IMR-90 (cell line): ENCODE measurements around the gene KLF1. TPM values are rescaled to one million over a fixed set of nuclear protein-coding genes. Genes with fewer than 3 reads are reported as not detected.

Experiments used
- ATAC-seq: fragments of 200-7000 bp; cut with Tn5 transposase; 2 replicates; pipeline ENCODE4 v1.9.1; 2020; ENCODE audit warnings: low read depth, mild to moderate bottlenecking, moderate library complexity
- Bru-seq: library from RNA; stranded (reverse); fragments of 400-500 nt; gene quantifications from one replicate; lab custom pipeline; 2021; lab: Mats Ljungman, UMichigan
- BruChase-seq, 2 experiments: library from RNA; stranded (reverse); fragments of 400-500 nt; gene quantifications; one replicate each; lab custom pipeline; 2021; lab: Mats Ljungman, UMichigan
- BruUV-seq: library from RNA; stranded (reverse); fragments of 400-500 nt; replicated peaks from 2 replicates; lab custom pipeline; 2021; lab: Mats Ljungman, UMichigan
- CTCF ChIA-PET: fragments of 300-600 bp; formaldehyde crosslinking; extraction: SDS; loops from one replicate; lab custom pipeline; 2021; ENCODE audit warnings: antibody characterized with exemption; lab: Yijun Ruan, JAX
- POLR2A ChIA-PET: fragments of 300-600 bp; sonication (Branson Sonifier 250); formaldehyde crosslinking; loops from one replicate; lab custom pipeline; 2022; ENCODE audit warnings: antibody characterized with exemption; ENCODE audit not compliant: unreplicated experiment; lab: Charles Lee
- DNase-seq: peaks from one replicate; pipeline ENCODE4 v3.0.0; 2013
- H2AFZ ChIP-seq: replicated peaks from 2 replicates; pipeline ENCODE3; 2013; ENCODE audit warnings: low read length, mild to moderate bottlenecking; ENCODE audit not compliant: poor library complexity
- H2AK5ac ChIP-seq: 2 replicates; pipeline ENCODE4 v1.6.1; 2013; ENCODE audit warnings: low read depth, low read length, inconsistent platforms
- H2AK9ac ChIP-seq: replicated peaks from 2 replicates; pipeline ENCODE3; 2013; ENCODE audit warnings: mild to moderate bottlenecking, low read depth, low read length, moderate library complexity; ENCODE audit not compliant: poor library complexity
- H2BK120ac ChIP-seq: 2 replicates; pipeline ENCODE4 v1.6.1; 2013; ENCODE audit warnings: low read depth, low read length, inconsistent platforms
- H2BK15ac ChIP-seq: 3 replicates; pipeline ENCODE4 v1.6.1; 2013; ENCODE audit warnings: low read depth, low read length, inconsistent platforms
- H2BK20ac ChIP-seq: 2 replicates; pipeline ENCODE4 v1.6.1; 2013; ENCODE audit warnings: low read depth, mild to moderate bottlenecking, inconsistent platforms, low read length, moderate library complexity
- H2BK5ac ChIP-seq: 2 replicates; pipeline ENCODE4 v1.6.1; 2013; ENCODE audit warnings: mild to moderate bottlenecking, low read depth, low read length, inconsistent platforms; ENCODE audit not compliant: poor library complexity, severe bottlenecking
- H3K14ac ChIP-seq: replicated peaks from 2 replicates; pipeline ENCODE4 v1.6.1; 2013; ENCODE audit warnings: low read depth, low read length, inconsistent platforms
- H3K18ac ChIP-seq: 2 replicates; pipeline ENCODE4 v1.6.1; 2013; ENCODE audit warnings: low read depth, low read length, control low read depth
- H3K23ac ChIP-seq: 2 replicates; pipeline ENCODE4 v1.6.1; 2013; ENCODE audit warnings: low read depth, low read length, inconsistent platforms
- H3K27ac ChIP-seq: 2 replicates; pipeline ENCODE4 v1.5.1; 2013; ENCODE audit warnings: mild to moderate bottlenecking, control low read depth, low read length; ENCODE audit not compliant: insufficient read depth
- H3K27me3 ChIP-seq: 2 replicates; pipeline ENCODE4 v1.6.1; 2013; ENCODE audit warnings: low read length; ENCODE audit not compliant: control insufficient read depth, insufficient read depth
- H3K36me3 ChIP-seq: 2 replicates; pipeline ENCODE4 v1.6.1; 2013; ENCODE audit warnings: low read length, mixed read lengths; ENCODE audit not compliant: control insufficient read depth, insufficient read depth
- H3K4ac ChIP-seq: 2 replicates; pipeline ENCODE4 v1.6.1; 2013; ENCODE audit warnings: low read depth, low read length, inconsistent platforms
- H3K4me1 ChIP-seq: 2 replicates; pipeline ENCODE4 v1.6.1; 2013; ENCODE audit warnings: low read length, mixed read lengths; ENCODE audit not compliant: control insufficient read depth, insufficient read depth
- H3K4me2 ChIP-seq: 2 replicates; pipeline ENCODE4 v1.6.1; 2013; ENCODE audit warnings: low read depth, mild to moderate bottlenecking, control low read depth, low read length, moderate library complexity
- H3K4me3 ChIP-seq: 2 replicates; pipeline ENCODE4 v1.5.1; 2013; ENCODE audit warnings: low read depth, mild to moderate bottlenecking, control low read depth, low read length, moderate library complexity; ENCODE audit not compliant: insufficient read depth
- H3K56ac ChIP-seq: 2 replicates; pipeline ENCODE4 v1.6.1; 2013; ENCODE audit warnings: low read length, inconsistent platforms; ENCODE audit not compliant: insufficient read depth; ENCODE audit errors: extremely low read depth
- H3K79me1 ChIP-seq, 2 experiments: 2 replicates each; pipeline ENCODE4 v1.6.1; 2013; ENCODE audit warnings: low read length in 2 of 2, inconsistent platforms in 1 of 2, low read depth in 1 of 2
- H3K9ac ChIP-seq: 2 replicates; pipeline ENCODE4 v1.6.1; 2013; ENCODE audit warnings: low read depth, low read length, control low read depth
- H3K9me1 ChIP-seq: 2 replicates; pipeline ENCODE4 v1.6.1; 2013; ENCODE audit warnings: low read length, inconsistent platforms; ENCODE audit not compliant: insufficient read depth
- H3K9me3 ChIP-seq: 2 replicates; pipeline ENCODE4 v1.6.1; 2013; ENCODE audit warnings: low read length; ENCODE audit not compliant: control insufficient read depth, insufficient read depth
- H4K20me1 ChIP-seq: 2 replicates; pipeline ENCODE4 v1.6.1; 2013; ENCODE audit warnings: low read length, inconsistent platforms; ENCODE audit not compliant: insufficient read depth
- H4K5ac ChIP-seq: 2 replicates; pipeline ENCODE4 v1.6.1; 2013; ENCODE audit warnings: mild to moderate bottlenecking, low read depth, low read length, control low read depth
- H4K8ac ChIP-seq, 2 experiments: 2 replicates each; pipeline ENCODE4 v1.6.1; 2013; ENCODE audit warnings: low read depth in 2 of 2, low read length in 2 of 2, control low read depth in 1 of 2, inconsistent platforms in 1 of 2
- H4K91ac ChIP-seq: 2 replicates; pipeline ENCODE4 v1.6.1; 2013; ENCODE audit warnings: low read depth, low read length, inconsistent platforms; ENCODE audit not compliant: insufficient read depth
- BHLHE40 ChIP-seq: fragments of 150-350 bp; IDR thresholded peaks from 2 replicates; pipeline ENCODE4 v1.6.1; 2016; ENCODE audit warnings: mild to moderate bottlenecking, low read depth, low read length
- CEBPB ChIP-seq: IDR thresholded peaks from 2 replicates; pipeline ENCODE4 v1.6.1; 2012; ENCODE audit warnings: low read depth, low read length, improper control_type of control experiment
- CTCF ChIP-seq: conservative IDR thresholded peaks from 2 replicates; pipeline ENCODE4 v1.5.1; 2012; ENCODE audit warnings: mild to moderate bottlenecking, low read depth, low read length, improper control_type of control experiment
- ELK1 ChIP-seq: fragments of 150-350 bp; IDR thresholded peaks from 2 replicates; pipeline ENCODE4 v1.6.1; 2016; ENCODE audit warnings: low read depth, mild to moderate bottlenecking, low read length, moderate library complexity, borderline replicate concordance
- FOS ChIP-seq: fragments of 150-350 bp; IDR thresholded peaks from 2 replicates; pipeline ENCODE4 v1.6.1; 2016; ENCODE audit warnings: low read depth, low read length
- MAFK ChIP-seq: IDR thresholded peaks from 2 replicates; pipeline ENCODE4 v1.6.1; 2012; ENCODE audit warnings: low read depth, low read length, improper control_type of control experiment
- MAZ ChIP-seq: IDR thresholded peaks from 2 replicates; pipeline ENCODE4 v1.6.1; 2012; ENCODE audit warnings: low read depth, mild to moderate bottlenecking, low read length, improper control_type of control experiment, moderate library complexity, borderline replicate concordance
- MXI1 ChIP-seq: IDR thresholded peaks from 2 replicates; pipeline ENCODE4 v1.6.1; 2012; ENCODE audit warnings: low read depth, mild to moderate bottlenecking, low read length, moderate library complexity, borderline replicate concordance
- NFE2L2 ChIP-seq: fragments of 150-350 bp; IDR thresholded peaks from 2 replicates; pipeline ENCODE4 v1.6.1; 2016; ENCODE audit warnings: low read depth, mild to moderate bottlenecking, low read length
- POLR2A ChIP-seq: IDR thresholded peaks from 2 replicates; pipeline ENCODE4 v1.6.1; 2012; ENCODE audit warnings: mild to moderate bottlenecking, low read depth, low read length
- RAD21 ChIP-seq: IDR thresholded peaks from 2 replicates; pipeline ENCODE4 v1.6.1; 2012; ENCODE audit warnings: low read length, improper control_type of control experiment
- RCOR1 ChIP-seq: IDR thresholded peaks from 2 replicates; pipeline ENCODE4 v1.6.1; 2012; ENCODE audit warnings: mild to moderate bottlenecking, low read length, improper control_type of control experiment; ENCODE audit not compliant: insufficient replicate concordance
- SMC3 ChIP-seq: fragments of 150-350 bp; IDR thresholded peaks from 2 replicates; pipeline ENCODE4 v1.6.1; 2016; ENCODE audit warnings: low read depth, mild to moderate bottlenecking, antibody characterized with exemption, low read length, moderate library complexity
- WGBS, 2 experiments: methylation state at CpG; one replicate each; pipeline versions ENCODE4 v1.1.5 to v1.1.7; 2013; ENCODE audit warnings: missing lambda C conversion rate in 2 of 2; ENCODE audit not compliant: insufficient read length in 1 of 2; ENCODE audit errors: extremely low coverage in 2 of 2; 5-methylcytosine and 5-hydroxymethylcytosine counted together
- dilution Hi-C: fragments of 300-500 bp; cut with HindIII; formaldehyde crosslinking; loops from one replicate; pipeline ENCODE4 v1.14.3; 2018; ENCODE audit warnings: low sequenced_read_pairs; ENCODE audit not compliant: unreplicated experiment
- in situ Hi-C: fragments of 300-500 bp; cut with MboI; formaldehyde crosslinking; loops from 3 replicates; pipeline ENCODE4 v1.14.3; 2019; ENCODE audit warnings: low sequenced_read_pairs, inconsistent platforms, mixed read lengths
- intact Hi-C: fragments of 100-400 bp; cut with micrococcal nuclease; formaldehyde crosslinking; loops from 2 replicates; pipeline ENCODE4 v1.10.0; 2022
- long read RNA-seq: library from polyadenylated mRNA; unstranded; transcript quantifications from one replicate; pipeline ENCODE4 v2.0.0, GENCODE V29; 2021; ENCODE audit not compliant: unreplicated experiment
- polyA plus RNA-seq, 3 experiments: library from polyadenylated mRNA; depleted of rRNA; stranded (reverse); fragments of >200 nt; gene quantifications; 2 replicates each; pipeline ENCODE4 v1.2.3, GENCODE V29; 2012; ENCODE audit warnings: low replicate concordance in 1 of 3
- total RNA-seq: library from RNA; depleted of rRNA; stranded (reverse); fragments of >200 nt; gene quantifications from 2 replicates; pipeline ENCODE4 v1.2.3, GENCODE V29; 2012; rRNA removed

The KLF1 gene
- total RNA-seq (not detected in 2 replicates), polyA plus RNA-seq (2012; rRNA removed) (not detected in 2 replicates), Bru-seq, nascent RNA (not detected), BruChase-seq, experiment 1, labeled RNA remaining after a 6-hour chase (not detected), BruChase-seq, experiment 2, labeled RNA remaining after a 2-hour chase (not detected)
- not detected in 2 replicates for polyA plus RNA-seq (2012; cell fraction: cytosol; rRNA removed)
- not detected in 2 replicates for polyA plus RNA-seq (2012; cell fraction: nucleus; rRNA removed; ENCODE audit: low replicate concordance)
- long read RNA-seq, result 0 reads

DNA sequence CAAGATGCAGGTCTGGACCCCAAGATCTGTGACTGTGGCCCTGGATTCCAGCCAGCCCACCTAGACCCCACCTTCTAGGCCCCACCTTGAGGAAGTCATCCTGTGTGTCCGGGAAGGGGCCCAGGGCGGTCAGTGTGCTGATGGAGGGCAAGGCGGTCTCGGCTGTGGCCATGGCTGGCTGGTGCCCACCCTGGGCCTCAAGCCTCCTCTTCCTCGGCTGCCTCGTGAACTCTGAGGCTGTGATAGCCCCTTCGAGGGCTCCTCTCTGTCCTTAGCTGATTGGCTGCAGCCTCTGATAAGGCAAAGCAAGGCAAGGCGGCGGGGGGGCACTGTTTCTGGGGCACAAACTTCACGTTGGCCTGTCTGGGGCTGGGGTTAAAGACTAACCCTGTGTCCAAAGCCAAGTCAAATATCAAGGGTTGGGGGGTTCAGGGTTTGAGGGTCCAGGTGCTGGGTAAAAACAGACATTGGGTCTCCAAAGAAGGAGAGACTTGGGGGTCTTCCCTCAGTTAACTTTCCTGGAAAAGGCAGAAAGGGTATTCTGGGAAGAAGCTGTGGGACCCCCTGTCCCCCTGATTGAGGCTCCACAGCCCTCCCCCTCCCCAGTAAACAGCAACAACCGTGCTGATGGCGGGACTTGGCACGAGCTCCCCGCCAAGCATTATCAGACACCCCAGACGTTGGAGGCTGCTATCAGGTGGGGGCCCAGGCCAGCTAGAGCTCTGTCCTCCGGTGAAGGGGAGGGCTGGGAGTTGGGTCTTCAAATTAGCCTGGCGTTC lies at the start of gene KLF1:
Gene KLF1, minus strand, starts transcription at position 233 of the 779 bp plus-strand sequence. Its CDS starts 61 bp downstream, at position 172.
- peaks cover 8% of the 10 kb centered on the region for H3K4me1 ChIP-seq
- H3K18ac ChIP-seq, result no peak within 1 kb of the TSS
- H3K23ac ChIP-seq, result no peak within 1 kb of the TSS
- CTCF ChIA-PET, result no interaction called here
- peak within 1 kb of the TSS; percentile 41; the same call in 1 of the 2 replicates for H3K4me2 ChIP-seq
- no peaks in the 10 kb centered on the region for H4K20me1 ChIP-seq
- DNase-seq, result no peak
- peaks cover 40% of the 10 kb centered on the region for H3K27me3 ChIP-seq
- H4K91ac ChIP-seq, result no peak within 1 kb of the TSS
- no peak within 1 kb of the TSS for H3K4me3 ChIP-seq
- H4K5ac ChIP-seq, result no peak within 1 kb of the TSS
- H3K27ac ChIP-seq, result no peak within 1 kb of the TSS
- no TSS peak for BruUV-seq
- no peak within 1 kb of the TSS for H3K9ac ChIP-seq
- H2BK5ac ChIP-seq, result no peak within 1 kb of the TSS
- H3K79me1 ChIP-seq, result peaks cover 10 to 12% of the 10 kb centered on the region in 2 experiments; a peak in 3 of 4 replicates
- no peak within 1 kb of the TSS for H2AK9ac ChIP-seq
- POLR2A ChIA-PET, result interaction anchor here (0.6 kb wide), 1 partner anchor 1354 kb away, joined by 6 read pairs; no protein-coding TSS in a partner anchor
- peak within 1 kb of the TSS; percentile 87 for H2AFZ ChIP-seq
- H3K4ac ChIP-seq, result no peak within 1 kb of the TSS
- H2AK5ac ChIP-seq, result no peak within 1 kb of the TSS
- no peak within 1 kb of the TSS for H3K14ac ChIP-seq
- no peaks in the 10 kb centered on the region for H3K9me1 ChIP-seq
- in situ Hi-C loops (no loop called here), intact Hi-C loops (no loop called here), dilution Hi-C loops (no loop called here)
- ATAC-seq, result no peak
- H4K8ac ChIP-seq, result no peak within 1 kb of the TSS
- no peak within 1 kb of the TSS for H2BK20ac ChIP-seq
- no peak within 1 kb of the TSS for H2BK15ac ChIP-seq
- no peak within 1 kb of the TSS for H3K56ac ChIP-seq
- peaks cover 13% of the 10 kb centered on the region for H3K9me3 ChIP-seq
- H3K36me3 ChIP-seq, result no peaks in the 10 kb centered on the region
- H2BK120ac ChIP-seq, result no peak within 1 kb of the TSS
- WGBS, 2 experiments, result 60% methylated on average over 5 of the region's 17 CpGs; no CpG with 5 or more reads in 1 of the 2 experiments
- TF ChIP-seq FOS (no peak), MAFK (no peak), CEBPB (no peak), RCOR1 (no peak), BHLHE40 (no peak), ELK1 (no peak), MAZ (no peak), SMC3 (no peak), NFE2L2 (no peak), CTCF (no peak), MXI1 (no peak), POLR2A (no peak), RAD21 (no peak)
